ENCODE results near the gene TMEM9. TPM values are rescaled to one million over a fixed set of nuclear protein-coding genes. Genes with fewer than 3 reads are reported as not detected.

Gene TMEM9
- total RNA-seq, 6 experiments from 2014 or later = 27.0 to 47.4 (median 35.6) TPM

- no peak for TF ChIP-seq POLR2A (IDR thresholded peaks at IDR 0.05)
- no peak for TF ChIP-seq CTCF (IDR thresholded peaks at IDR 0.05)
- DNase-seq = no peak
- no peak for ATAC-seq
- H3K27ac ChIP-seq = no peak overlapping the region
- 58% methylated on average over 4 of the region's 6 CpGs for WGBS (ENCODE audit: insufficient coverage, low coverage, low lambda C conversion rate, missing lambda C conversion rate)
- H3K4me1 ChIP-seq = no peaks in the 10 kb centered on the region
- peaks cover 0 to 5% (median 0%) of the 10 kb centered on the region in 4 donors for H3K36me3 ChIP-seq
- H3K4me3 ChIP-seq = no peak overlapping the region
- H3K9me3 ChIP-seq = no peaks in the 10 kb centered on the region
- no peaks in the 10 kb centered on the region for H3K27me3 ChIP-seq
- intact Hi-C loops (cut with DNase I) = no loop called here
Measured at GRCh38 chr1:201134405-201134804, 19.9 kb downstream of the TMEM9 start.

- no peaks in the 10 kb centered on the region for H3K27me3 ChIP-seq
- DNase-seq = peak in 1 of 3 donors; percentile 38
- intact Hi-C loops (cut with DNase I) = no loop called here
- no peak overlapping the region for H3K27ac ChIP-seq
- no peak for TF ChIP-seq POLR2A (IDR thresholded peaks at IDR 0.05)
- no peak for TF ChIP-seq CTCF (IDR thresholded peaks at IDR 0.05)
- 57% methylated on average over 4 of the region's 4 CpGs for WGBS (ENCODE audit: insufficient coverage, low coverage, low lambda C conversion rate, missing lambda C conversion rate)
- H3K4me1 ChIP-seq = no peaks in the 10 kb centered on the region
- ATAC-seq = peak in 1 of 4 donors; percentile 35
- H3K4me3 ChIP-seq = no peak overlapping the region
- H3K9me3 ChIP-seq = no peaks in the 10 kb centered on the region
- H3K36me3 ChIP-seq = peaks cover 0 to 5% (median 0%) of the 10 kb centered on the region in 4 donors
Measured at GRCh38 chr1:201131398-201131797, 22.9 kb downstream of the TMEM9 start.

GRCh38 chr1:201128962-201129361, 25.3 kb downstream of the TMEM9 start:
- Histone ChIP-seq H3K4me3 (no peak overlapping the region), H3K9me3 (no peaks in the 10 kb centered on the region), H3K27ac (no peak overlapping the region), H3K4me1 (no peaks in the 10 kb centered on the region), H3K36me3 (no peaks in the 10 kb centered on the region), H3K27me3 (no peaks in the 10 kb centered on the region)
- ATAC-seq = no peak
- TF ChIP-seq POLR2A (IDR thresholded peaks at IDR 0.05) = no peak
- no peak for TF ChIP-seq CTCF (IDR thresholded peaks at IDR 0.05)
- no peak for DNase-seq
- 67% methylated on average over 1 of the region's 13 CpGs for WGBS (ENCODE audit: insufficient coverage, low coverage, low lambda C conversion rate, missing lambda C conversion rate)
- intact Hi-C loops (cut with DNase I) = no loop called here

GRCh38 chr1:201128476-201128875, 25.8 kb downstream of the TMEM9 start:
- TF ChIP-seq CTCF (IDR thresholded peaks at IDR 0.05) (no peak), POLR2A (IDR thresholded peaks at IDR 0.05) (no peak)
- no peak overlapping the region for H3K4me3 ChIP-seq
- no peak for ATAC-seq
- no peaks in the 10 kb centered on the region for H3K27me3 ChIP-seq
- intact Hi-C loops (cut with DNase I) = no loop called here
- no peak for DNase-seq
- H3K4me1 ChIP-seq = no peaks in the 10 kb centered on the region
- H3K27ac ChIP-seq = no peak overlapping the region
- H3K9me3 ChIP-seq = no peaks in the 10 kb centered on the region
- no peaks in the 10 kb centered on the region for H3K36me3 ChIP-seq
- 67% methylated on average over 3 of the region's 9 CpGs for WGBS (ENCODE audit: insufficient coverage, low coverage, low lambda C conversion rate, missing lambda C conversion rate)
